NCI-H1417 (cell line): ENCODE data around the gene IQGAP2.
"Not testable (repeated sequence)": the region's sequence is repeated elsewhere in the genome, so short reads cannot be mapped to it uniquely, and the experiment has no call there.

Experiments
- DNase-seq, 3 experiments: peaks; one replicate each; lab custom pipeline; 2025; lab: John Stamatoyannopoulos, UW

Gene IQGAP2

DNA sequence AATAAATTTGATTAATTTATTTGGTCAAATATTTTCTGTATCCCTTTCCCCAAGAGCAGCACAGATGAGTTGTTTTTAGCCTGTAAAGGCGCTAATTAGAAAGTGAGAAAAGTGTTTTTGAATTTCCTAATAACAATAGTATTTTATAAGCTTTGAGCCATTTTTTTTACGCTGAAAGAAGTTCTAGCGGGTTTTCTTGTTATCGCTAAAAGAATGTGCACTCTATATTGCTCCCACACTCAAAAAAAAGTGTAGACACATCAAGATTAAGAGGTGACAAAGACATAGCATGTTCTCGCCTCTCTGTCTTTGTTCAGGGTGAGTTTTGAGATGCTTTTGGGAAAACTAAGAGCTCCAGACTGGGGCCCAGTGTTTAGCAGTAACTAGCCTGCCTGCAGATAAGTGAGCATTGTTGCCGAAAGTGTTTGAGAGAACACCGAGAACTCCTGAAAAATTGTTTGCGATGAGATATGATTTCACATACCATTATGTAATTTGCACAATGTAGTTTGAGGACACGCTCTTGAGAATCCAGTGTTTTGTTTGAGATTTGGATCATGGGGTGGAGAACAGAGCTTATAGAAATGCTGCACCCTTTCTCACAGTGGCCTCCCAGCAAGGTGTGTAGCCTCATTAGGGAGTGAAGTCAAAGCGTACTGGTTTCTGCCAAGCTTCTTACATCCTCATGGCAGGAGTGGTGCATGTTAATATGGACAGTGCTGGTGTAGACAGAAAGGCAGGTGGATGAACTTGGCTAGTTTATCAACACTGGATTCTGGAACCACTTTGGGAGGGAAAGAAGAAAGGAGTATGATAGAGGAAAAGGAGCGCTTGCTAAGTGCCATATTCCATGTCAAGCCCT, 314.4 kb downstream of the IQGAP2 start:
- no peak for DNase-seq

DNA sequence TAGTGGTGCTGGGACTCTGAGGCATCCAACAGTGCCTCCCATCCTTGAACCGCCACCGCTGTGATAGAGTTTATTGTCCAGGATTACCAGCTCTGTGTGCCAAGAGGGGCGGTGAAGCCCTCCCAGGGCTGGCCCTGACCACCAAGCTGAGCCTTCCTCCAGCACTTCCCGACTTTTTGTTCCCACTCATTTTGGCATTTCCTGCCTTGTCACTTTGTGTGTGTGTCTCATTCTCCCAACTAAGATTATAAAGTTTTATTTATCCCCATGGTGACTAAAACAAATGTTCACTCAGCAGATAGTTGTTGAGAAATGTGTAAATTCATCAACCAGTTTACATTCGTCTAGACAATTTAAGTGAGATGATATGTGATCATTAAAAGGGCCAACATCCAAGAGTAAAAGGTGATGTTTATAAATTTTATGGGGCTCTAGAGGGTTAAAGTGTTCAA, 315.3 kb downstream of the IQGAP2 start:
- DNase-seq, result no peak

DNA sequence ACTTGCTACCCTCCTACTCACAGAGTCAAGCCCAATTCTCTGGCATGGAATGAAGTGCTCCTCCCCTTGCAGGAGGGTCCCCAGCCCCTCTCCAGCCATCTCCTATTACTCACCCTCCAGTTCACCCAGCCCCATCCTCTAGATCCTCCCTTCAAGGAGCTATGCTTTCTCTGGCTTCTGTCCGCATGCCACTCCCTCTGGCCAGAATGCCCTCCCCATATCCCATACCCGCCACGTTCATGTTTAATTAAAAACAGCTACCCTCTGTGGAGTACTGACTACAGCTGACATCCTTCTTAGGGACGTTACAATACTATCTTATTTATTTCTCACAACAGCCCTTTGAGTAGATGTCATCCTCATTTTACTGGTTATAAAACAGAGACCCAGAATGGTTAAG, 315.8 kb downstream of the IQGAP2 start:
- DNase-seq, result no peak

DNA sequence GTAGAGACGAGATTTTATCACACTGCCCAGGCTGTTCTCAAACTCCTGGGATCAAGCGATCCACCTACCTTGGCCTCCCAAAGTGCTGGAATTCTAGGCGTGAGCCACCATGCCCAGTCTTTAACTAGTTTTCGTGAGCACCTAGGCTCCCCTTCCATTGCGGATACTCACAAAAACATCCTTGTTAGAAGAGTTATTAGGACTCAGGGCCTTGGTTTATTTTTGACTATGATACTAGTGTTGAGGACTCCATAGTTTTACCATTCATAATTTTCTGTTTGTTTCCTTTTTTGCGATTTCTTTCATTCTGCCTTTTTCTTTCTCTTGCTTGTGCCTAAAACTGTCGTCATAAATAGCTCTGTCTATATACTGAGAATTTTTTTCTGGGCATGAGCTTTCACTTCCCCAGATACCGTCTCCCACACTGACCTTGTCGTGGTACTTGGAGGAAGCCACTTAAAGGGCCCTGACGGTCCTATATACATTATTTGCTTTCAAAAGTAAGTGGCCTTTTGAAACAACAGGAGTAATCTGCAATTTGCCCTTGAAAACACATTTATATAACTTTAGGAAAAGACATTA, 318.0 kb downstream of the IQGAP2 start:
- DNase-seq, result no peak

DNA sequence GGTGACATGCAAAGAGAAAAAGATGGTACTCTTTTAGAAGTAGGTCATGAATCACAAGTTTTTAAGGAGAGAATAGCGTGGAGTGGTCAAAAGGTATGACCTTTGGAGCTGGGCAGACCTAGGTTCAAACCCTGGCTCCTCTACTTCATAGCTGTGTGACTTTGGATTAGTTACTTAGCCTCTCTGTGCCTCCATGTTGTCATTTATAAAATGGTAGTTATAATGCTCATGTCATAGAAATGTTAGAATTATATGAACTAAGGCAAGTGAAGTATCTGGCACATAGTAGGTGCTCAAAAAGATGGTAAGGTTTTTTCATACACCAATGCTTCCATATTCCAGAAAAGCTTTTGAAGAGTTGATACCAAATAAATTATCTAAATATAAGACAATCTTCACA, 320.2 kb downstream of the IQGAP2 start:
- no peak for DNase-seq

DNA sequence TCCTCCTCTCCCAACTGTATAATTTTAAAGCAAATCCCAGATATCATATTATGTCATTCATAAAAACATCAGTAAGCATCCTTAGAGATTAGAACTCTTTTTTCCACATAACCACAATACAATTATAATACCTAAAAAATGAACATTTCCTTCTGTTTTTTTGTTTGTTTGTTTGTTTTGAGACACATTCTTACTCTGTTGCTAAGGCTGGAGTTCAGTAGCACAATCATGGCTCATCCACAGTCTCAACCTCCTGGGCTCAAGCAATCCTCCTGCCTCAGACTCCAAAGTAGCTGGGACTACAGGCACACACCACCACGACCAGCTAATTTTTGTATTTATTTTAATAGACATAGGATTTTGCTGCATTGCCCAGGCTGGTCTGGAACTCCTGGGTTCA, 320.8 kb downstream of the IQGAP2 start:
- no peak for DNase-seq

DNA sequence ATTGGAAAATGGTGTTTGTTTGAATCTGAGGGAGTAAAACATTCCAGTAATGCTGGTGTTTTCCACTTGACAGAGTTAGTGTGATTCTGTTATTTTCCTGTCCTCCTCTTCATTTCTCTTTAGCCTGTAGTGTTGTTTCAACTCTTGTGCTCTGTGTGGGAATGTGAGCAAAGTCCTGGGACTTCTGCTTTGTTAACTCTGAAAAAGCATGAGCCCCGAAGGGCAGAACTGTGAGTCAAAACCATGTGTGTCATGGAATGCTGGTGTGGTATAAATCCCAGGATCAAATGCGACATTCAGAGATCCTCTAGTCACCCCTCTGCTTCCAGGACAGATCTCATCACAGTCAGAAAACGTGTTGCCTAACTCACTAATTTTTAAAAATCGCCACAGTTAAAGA, 321.8 kb downstream of the IQGAP2 start:
- no peak for DNase-seq

DNA sequence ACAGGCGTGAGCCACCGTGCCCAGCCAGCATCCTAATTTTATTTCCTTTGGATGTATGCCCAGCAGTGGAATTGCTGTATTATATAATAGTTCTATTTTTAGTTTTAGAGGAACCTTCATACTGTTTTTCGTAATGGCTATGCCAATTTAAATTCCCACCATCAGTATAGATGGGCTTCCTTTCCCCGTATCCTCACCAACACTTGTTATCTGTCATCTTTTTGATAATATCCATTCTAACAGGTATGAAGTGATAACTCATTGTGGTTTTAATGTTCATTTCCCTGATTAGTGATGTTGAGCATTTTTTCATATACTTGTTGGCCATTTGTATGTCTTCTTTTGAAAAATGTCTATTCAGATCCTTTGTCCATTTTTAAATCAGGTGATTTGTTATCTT, 325.9 kb downstream of the IQGAP2 start:
- no peak for DNase-seq

DNA sequence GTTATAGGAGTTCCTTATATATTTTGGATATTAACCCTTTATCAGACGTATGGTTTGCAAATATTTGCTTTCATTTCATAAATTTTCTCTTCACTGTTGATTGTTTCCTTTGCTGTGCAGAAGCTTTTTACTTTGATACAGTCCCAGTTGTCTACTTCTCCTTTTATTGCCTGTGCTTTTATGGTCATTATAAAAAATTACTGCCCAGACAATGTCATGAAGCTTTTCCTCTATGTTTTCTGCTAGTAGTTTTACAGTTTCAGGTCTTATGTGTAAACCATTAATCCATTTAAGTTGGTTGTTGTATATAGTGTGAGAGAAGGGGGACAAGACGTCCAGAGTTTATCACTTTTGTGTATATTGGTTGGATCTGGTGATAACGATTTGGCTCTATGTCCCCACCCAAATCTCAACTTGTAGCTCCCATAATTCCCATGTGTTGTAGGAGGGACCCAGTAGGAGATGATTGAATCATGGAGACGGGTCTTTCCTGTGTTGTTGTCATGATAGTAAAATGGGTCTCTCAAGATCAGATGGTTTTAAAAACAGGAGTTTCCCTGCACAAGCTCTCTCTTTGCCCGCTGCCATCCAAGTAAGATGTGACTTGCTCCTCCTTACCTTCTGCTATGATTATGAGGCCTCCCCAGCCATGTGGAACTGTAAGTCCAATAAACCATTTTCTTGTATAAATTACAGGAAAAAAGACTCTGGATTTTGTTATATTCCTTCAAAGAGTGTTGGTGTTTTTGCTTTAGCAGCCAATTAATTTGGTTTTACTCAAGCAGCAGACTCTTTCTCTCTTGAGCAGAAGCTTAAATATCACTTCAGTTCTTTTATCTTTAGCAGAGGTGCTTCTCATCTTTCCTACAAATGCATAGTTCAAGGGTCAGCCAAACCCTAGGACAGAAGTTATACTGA, 326.5 kb downstream of the IQGAP2 start:
- DNase-seq, result no peak

DNA sequence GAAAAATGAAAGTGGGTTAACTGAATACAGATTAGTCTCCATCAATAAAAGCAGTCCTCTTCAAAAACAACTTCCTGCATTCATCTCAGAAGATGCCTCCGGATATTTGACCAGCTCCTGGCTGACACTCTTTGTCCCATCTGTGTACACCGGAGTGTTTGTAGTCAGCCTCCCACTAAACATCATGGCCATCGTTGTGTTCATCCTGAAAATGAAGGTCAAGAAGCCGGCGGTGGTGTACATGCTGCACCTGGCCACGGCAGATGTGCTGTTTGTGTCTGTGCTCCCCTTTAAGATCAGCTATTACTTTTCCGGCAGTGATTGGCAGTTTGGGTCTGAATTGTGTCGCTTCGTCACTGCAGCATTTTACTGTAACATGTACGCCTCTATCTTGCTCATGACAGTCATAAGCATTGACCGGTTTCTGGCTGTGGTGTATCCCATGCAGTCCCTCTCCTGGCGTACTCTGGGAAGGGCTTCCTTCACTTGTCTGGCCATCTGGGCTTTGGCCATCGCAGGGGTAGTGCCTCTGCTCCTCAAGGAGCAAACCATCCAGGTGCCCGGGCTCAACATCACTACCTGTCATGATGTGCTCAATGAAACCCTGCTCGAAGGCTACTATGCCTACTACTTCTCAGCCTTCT, 329.4 kb downstream of the IQGAP2 start:
- no peak for DNase-seq

DNA sequence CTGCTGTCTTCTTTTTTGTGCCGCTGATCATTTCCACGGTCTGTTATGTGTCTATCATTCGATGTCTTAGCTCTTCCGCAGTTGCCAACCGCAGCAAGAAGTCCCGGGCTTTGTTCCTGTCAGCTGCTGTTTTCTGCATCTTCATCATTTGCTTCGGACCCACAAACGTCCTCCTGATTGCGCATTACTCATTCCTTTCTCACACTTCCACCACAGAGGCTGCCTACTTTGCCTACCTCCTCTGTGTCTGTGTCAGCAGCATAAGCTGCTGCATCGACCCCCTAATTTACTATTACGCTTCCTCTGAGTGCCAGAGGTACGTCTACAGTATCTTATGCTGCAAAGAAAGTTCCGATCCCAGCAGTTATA, 329.9 kb downstream of the IQGAP2 start:
- DNase-seq, result no peak

DNA sequence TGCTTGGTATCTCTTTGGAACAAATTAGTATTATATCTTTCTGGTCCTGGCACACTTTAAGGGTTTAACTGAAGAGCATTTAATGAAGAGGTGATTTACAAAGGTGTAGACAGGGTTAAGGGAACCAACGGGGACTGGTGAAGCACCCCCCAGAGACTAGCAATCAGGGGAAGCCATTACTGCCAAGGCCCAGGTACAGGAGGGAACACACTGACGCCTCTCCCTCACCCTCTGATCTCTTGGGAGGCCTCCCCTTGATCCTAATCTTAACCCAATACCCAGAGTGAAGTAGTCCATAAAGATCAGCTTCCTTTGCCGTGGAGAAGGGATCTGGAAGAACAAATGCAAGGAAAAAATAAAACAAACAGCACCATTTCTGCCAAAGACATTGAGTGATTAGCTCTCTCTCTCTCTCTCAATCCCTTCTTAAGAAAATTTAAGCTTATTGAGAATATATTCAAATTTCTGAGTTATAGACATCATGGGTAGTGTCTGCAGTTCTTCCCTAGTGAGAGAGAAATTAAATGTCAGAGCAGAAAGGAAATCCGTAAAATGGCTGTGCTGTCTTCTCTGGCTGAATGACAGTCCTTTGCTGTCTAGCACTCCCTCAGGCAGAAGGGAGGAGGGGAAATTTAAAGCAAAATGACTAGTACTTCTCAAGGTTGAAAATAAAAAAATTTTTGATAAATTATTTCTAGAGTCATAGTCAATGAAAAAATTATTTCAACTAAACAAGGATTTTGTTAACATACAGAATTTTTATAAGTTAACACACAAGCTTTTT, 332.9 kb downstream of the IQGAP2 start:
- no peak for DNase-seq

DNA sequence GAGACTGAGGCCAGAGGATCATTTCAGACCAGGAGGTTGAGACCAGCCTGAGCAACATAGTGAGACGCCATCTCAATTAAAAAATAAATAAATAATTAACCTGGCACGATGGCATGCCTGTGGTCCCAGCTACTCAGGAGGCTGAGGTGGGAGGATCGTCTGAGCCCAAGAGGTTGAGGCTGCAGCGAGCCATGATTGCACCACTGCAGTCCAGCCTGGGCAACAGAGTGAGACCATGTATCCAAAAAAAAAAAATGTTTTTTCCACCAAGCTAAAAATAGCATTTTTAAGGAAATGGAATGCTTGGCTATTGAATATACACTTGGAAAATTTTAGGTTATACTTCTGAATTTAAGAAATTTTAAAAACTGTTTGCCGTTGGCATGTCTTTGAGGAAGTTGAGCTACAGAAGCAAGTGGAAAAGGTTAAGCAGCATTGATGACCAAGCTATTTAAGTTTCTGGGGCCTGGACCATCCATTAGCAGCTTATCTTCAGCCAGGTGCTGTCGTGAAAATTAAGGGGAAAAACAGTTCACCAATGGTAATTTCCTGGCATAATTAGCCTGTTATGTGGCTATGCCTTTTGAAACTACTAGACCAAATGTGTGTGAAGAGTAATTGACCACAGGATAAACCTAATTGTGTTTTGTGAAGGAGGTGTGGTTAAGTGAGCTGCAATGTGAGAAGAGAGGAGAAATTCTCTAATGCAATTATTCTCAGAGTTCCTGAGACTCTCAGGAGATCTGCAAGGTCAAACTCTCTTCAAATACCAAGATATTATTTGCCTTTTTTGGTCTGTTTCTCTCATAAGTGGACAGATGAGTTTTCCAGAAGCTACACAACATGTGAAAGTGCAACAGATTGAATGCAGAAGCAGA, 333.8 kb downstream of the IQGAP2 start:
- peak in 2 of 3 experiments; percentile 6 to 20 for DNase-seq

DNA sequence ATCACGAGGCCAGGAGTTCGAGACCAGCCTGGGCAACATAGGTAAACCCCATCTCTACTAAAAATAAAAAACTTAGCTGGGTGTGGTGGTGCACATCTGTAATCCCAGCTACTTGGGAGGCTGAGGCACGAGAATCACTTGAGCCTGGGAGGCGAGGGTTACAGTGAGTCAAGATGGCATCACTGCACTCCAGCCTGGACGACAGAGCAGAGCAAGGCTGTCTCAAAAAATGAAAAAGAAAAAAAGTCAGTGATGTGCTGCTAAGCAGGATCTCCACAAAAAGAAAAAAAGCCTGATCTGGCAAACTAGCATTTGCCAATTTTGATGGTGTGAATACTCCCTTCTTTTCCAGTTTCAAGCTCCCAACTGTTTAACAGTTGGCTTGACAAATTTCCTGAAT, 334.8 kb downstream of the IQGAP2 start:
- no peak for DNase-seq

DNA sequence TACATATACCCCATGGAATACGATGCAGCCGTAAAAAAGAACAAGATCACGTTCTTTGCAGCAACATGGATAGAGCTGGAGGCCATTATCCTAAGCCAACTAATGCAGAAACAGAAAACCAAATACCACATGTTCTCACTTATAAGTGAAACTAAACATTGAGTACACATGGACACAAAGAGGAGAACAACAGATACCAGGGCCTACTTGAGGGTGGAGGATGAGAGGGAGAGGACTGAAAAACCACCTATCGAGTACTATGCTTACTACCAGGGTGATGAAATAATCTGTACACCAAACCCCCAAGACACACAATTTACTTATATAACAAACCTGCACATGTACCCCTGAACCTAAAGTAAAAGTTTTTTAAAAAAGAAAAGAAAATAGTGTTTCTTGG, 338.4 kb downstream of the IQGAP2 start:
- not testable (repeated sequence) for DNase-seq

DNA sequence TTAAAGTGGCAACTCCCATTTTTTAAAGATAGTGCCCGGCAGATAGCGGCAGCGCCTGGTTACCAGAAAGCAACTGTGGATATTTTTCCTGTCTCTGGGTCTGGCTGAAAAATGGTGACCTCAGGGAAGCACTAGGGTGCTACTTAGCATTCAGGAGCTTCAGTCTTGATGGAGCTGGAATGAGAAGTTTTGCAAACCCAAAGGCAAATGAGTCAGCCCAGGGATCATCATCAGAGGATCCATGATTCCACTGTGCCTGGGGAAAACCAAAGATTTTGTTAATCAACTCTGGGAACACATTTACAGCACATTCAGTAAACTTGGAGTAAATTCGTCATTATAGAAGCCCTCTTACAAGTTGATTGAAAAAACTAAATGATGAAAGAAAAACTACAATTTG, 339.5 kb downstream of the IQGAP2 start:
- DNase-seq, result no peak

DNA sequence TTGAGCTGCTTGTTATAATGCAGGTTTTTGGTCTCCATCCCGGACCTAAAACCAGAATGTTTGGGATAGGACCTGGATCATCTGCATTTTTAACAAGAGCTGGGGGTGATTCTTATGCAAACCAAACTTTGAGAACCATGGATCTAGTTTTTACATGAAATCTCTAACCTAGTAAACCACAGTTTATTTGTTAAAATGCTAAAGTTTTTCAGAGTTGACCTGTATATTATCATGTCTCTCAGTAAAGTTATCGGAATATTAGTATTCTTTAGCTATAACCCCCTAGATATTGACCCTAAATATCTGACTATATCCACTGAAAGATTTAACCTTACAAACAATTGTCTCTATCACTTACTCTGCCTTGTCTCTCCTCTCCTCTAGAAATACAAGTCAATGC, 341.5 kb downstream of the IQGAP2 start:
- no peak for DNase-seq

DNA sequence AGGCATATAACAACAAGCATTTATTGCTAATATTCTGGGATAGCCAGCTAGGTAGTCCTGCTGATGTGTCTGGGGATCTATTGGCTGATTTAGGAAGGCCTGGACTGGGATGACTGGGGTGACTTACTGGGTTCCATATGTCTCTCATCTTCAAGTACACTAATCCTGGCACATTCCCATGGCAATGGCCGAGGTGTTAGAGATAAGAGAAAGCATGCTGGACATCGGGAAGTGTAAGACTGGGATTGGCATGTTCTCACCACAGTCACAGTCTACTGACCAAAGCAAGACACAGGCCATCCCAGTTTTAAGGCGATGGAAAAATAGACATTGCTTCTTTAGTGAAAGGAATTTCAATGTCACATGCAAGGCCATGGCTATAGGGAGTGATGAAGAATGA, 342.6 kb downstream of the IQGAP2 start:
- DNase-seq, result no peak

DNA sequence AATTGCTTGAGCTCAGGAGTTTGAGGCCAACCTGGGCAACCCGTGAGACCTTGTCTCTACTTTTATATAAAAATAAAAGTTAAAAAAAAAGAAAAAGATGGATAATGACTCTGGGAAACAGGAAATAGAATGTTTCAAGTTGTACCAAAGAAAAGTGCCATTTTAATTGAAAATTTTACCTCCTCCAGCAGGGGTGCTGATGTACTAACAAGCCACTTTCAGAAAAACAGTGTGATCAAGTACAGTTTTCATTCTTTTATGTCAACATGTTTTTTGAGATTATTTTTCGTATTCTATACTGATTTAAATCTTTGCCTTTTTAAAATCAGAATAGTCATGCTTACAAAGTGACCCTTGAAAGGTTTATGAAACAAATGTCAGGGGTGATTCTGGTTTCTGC, 343.6 kb downstream of the IQGAP2 start:
- DNase-seq, result no peak

DNA sequence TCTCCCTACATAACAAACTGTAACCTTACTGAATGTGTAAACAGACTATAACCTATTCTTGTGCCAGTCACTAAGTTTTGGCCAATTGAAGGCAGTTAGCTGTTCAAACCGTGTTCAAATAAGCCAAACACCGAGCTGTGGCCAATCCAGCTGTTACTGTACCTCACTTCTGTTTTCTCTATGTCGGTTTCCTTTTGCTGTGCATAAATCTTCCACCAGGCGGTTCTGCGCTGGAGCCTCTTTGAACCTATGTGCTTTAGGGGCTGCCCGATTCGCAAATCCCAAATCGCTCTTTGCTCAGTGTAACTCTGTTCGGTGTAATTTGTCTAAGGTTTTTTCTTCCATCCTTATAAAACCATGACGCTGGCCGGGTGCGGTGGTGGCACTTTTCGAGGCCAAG, 344.6 kb downstream of the IQGAP2 start:
- no peak for DNase-seq
